Measurements from ENCODE around the gene LMBR1L. TPM values are rescaled to one million over a fixed set of nuclear protein-coding genes. Genes with fewer than 3 reads are reported as not detected.

The LMBR1L gene
- total RNA-seq, 1 experiment from 2014 or later: 47.2 TPM

- ChIA-PET CTCF (interaction anchor here (0.6 kb wide), 1 partner anchor 458 kb away, joined by 3 read pairs; no protein-coding TSS in a partner anchor), POLR2A (ENCODE audit: low non-redundant PET) (interaction anchor here (1.1 kb wide), 1 partner anchor 72 kb away, joined by 3 read pairs; the partner anchor contains the start of gene TUBA1B)
- Histone ChIP-seq H3K4me1 (ENCODE audit: insufficient read depth, low read length, poor library complexity, severe bottlenecking) (peaks cover 18% of the 10 kb centered on the region), H3K4me3 (ENCODE audit: low read depth, low read length, poor library complexity, severe bottlenecking) (peak overlapping the region; percentile 98), H3K27me3 (replicated peaks; ENCODE audit: insufficient read depth, low read depth, low read length, poor library complexity) (no peaks in the 10 kb centered on the region), H3K9me3 (ENCODE audit: low read depth, low read length, poor library complexity, severe bottlenecking) (no peaks in the 10 kb centered on the region), H3K36me3 (ENCODE audit: insufficient read depth, low read length, poor library complexity, severe bottlenecking) (peaks cover 21% of the 10 kb centered on the region), H3K27ac (ENCODE audit: low read depth, low read length, poor library complexity, severe bottlenecking) (peak overlapping the region; percentile 100)
- TF ChIP-seq CTCF (conservative IDR thresholded peaks at IDR 0.05; ENCODE audit: low read depth, low read length) (no peak), EZH2 (IDR thresholded peaks at IDR 0.05; ENCODE audit: borderline replicate concordance, low read depth, low read length, poor library complexity, severe bottlenecking) (no peak)
- intact Hi-C loops (cut with micrococcal nuclease; ENCODE audit: unreplicated experiment): no loop called here
- DNase-seq (ENCODE audit: low spot score): no peak
- BruUV-seq (replicated peaks): no TSS peak
Observed at GRCh38 chr12:49058366-49059044, 52.1 kb downstream of the LMBR1L start.

GRCh38 chr12:49057888-49058287, 52.8 kb downstream of the LMBR1L start:
- peak overlapping the region; percentile 100 for H3K27ac ChIP-seq (ENCODE audit: low read depth, low read length, poor library complexity, severe bottlenecking)
- ChIA-PET POLR2A (ENCODE audit: low non-redundant PET) (interaction anchor here (1.1 kb wide), 1 partner anchor 73 kb away, joined by 3 read pairs; the partner anchor contains the start of gene TUBA1B), CTCF (no interaction called here)
- DNase-seq (ENCODE audit: low spot score): no peak
- H3K36me3 ChIP-seq (ENCODE audit: insufficient read depth, low read length, poor library complexity, severe bottlenecking): peaks cover 28% of the 10 kb centered on the region
- peak overlapping the region; percentile 98 for H3K4me3 ChIP-seq (ENCODE audit: low read depth, low read length, poor library complexity, severe bottlenecking)
- intact Hi-C loops (cut with micrococcal nuclease; ENCODE audit: unreplicated experiment): no loop called here
- H3K27me3 ChIP-seq (replicated peaks; ENCODE audit: insufficient read depth, low read depth, low read length, poor library complexity): no peaks in the 10 kb centered on the region
- BruUV-seq (replicated peaks): no TSS peak
- TF ChIP-seq EZH2 (IDR thresholded peaks at IDR 0.05; ENCODE audit: borderline replicate concordance, low read depth, low read length, poor library complexity, severe bottlenecking) (no peak), CTCF (conservative IDR thresholded peaks at IDR 0.05; ENCODE audit: low read depth, low read length) (no peak)
- H3K4me1 ChIP-seq (ENCODE audit: insufficient read depth, low read length, poor library complexity, severe bottlenecking): peaks cover 18% of the 10 kb centered on the region
- H3K9me3 ChIP-seq (ENCODE audit: low read depth, low read length, poor library complexity, severe bottlenecking): no peaks in the 10 kb centered on the region

GRCh38 chr12:49055978-49056754, 54.5 kb downstream of the LMBR1L start:
- POLR2A ChIA-PET (ENCODE audit: low non-redundant PET): no interaction called here
- H3K36me3 ChIP-seq (ENCODE audit: insufficient read depth, low read length, poor library complexity, severe bottlenecking): peaks cover 44% of the 10 kb centered on the region
- H3K4me3 ChIP-seq (ENCODE audit: low read depth, low read length, poor library complexity, severe bottlenecking): peak overlapping the region; percentile 98
- H3K27me3 ChIP-seq (replicated peaks; ENCODE audit: insufficient read depth, low read depth, low read length, poor library complexity): no peaks in the 10 kb centered on the region
- no peak for TF ChIP-seq CTCF (conservative IDR thresholded peaks at IDR 0.05; ENCODE audit: low read depth, low read length)
- TF ChIP-seq EZH2 (IDR thresholded peaks at IDR 0.05; ENCODE audit: borderline replicate concordance, low read depth, low read length, poor library complexity, severe bottlenecking): no peak
- peak; percentile 83 for DNase-seq (ENCODE audit: low spot score)
- H3K4me1 ChIP-seq (ENCODE audit: insufficient read depth, low read length, poor library complexity, severe bottlenecking): peaks cover 18% of the 10 kb centered on the region
- intact Hi-C loops (cut with micrococcal nuclease; ENCODE audit: unreplicated experiment): no loop called here
- BruUV-seq (replicated peaks): no TSS peak
- CTCF ChIA-PET: interaction anchor here (1.0 kb wide), 1 partner anchor 12 kb away, joined by 6 read pairs; no protein-coding TSS in a partner anchor
- no peaks in the 10 kb centered on the region for H3K9me3 ChIP-seq (ENCODE audit: low read depth, low read length, poor library complexity, severe bottlenecking)
- peak overlapping the region; percentile 1 for H3K27ac ChIP-seq (ENCODE audit: low read depth, low read length, poor library complexity, severe bottlenecking)

All from A673 (cell line).